Measurements from ENCODE around the gene TYW5. TPM values are rescaled to one million over a fixed set of nuclear protein-coding genes. Genes with fewer than 3 reads are reported as not detected.

TYW5 gene
- total RNA-seq (2013), result 5.8 TPM
- polyA plus RNA-seq, result 1 to 10 TPM; 1.5 to 3.5 (median 1.6) TPM
- 1.4 and 1.6 TPM in 2 replicates for polyA minus RNA-seq
- 3.3 to 19.2 (median 6.5) reads per million in 11 experiments for total RNA-seq

GRCh38 chr2:199955339-199956061 lies at the start of gene TYW5, which contains the start of gene MAIP1:
Gene TYW5 (minus strand): TSS chr2:199955491. CDS start chr2:199955470, 21 bp downstream.
Gene MAIP1 (plus strand): TSS chr2:199955582. CDS start chr2:199955799, 217 bp downstream.
- Histone ChIP-seq H3K4me1 (ENCODE audit: control insufficient read depth in 1 of 2, insufficient read depth in 2 of 2, low read length in 2 of 2) (peaks cover 22 to 32% of the 10 kb centered on the region in 2 donors), H3K4me3 (replicated peaks in 1 of 3; ENCODE audit: low read depth in 2 of 3, low read length in 3 of 3) (peak within 1 kb of the TSS; percentile 54 to 94 (median 90)), H3K4me2 (replicated peaks; ENCODE audit: extremely low read depth, low read length, poor library complexity, severe bottlenecking) (peak within 1 kb of the TSS; percentile 91), H4K20me1 (ENCODE audit: insufficient read depth, low read length) (peaks cover 4% of the 10 kb centered on the region), H3K36me3 (replicated peaks in 1 of 2; ENCODE audit: control insufficient read depth in 1 of 2, insufficient read depth in 2 of 2, low read length in 2 of 2) (peaks cover 23 to 32% of the 10 kb centered on the region in 2 donors), H3K27me3 (ENCODE audit: control insufficient read depth in 2 of 2, insufficient read depth in 2 of 2, low read length in 2 of 2) (no peaks in the 10 kb centered on the region), H3K79me2 (ENCODE audit: insufficient read depth, low read length) (peaks cover 76% of the 10 kb centered on the region), H3K9me3 (replicated peaks in 1 of 2; ENCODE audit: control insufficient read depth in 1 of 2, insufficient read depth in 1 of 2, low read length in 2 of 2) (no peaks in the 10 kb centered on the region), H3K9ac (ENCODE audit: insufficient read depth, low read length, poor library complexity, severe bottlenecking) (peak within 1 kb of the TSS; percentile 90), H3K27ac (ENCODE audit: low read depth in 1 of 2, low read length in 2 of 2) (peak within 1 kb of the TSS; percentile 82 to 95), H2AFZ (ENCODE audit: insufficient read depth, low read depth, low read length, poor library complexity, severe bottlenecking) (peak within 1 kb of the TSS; percentile 98)
- peaks cover 21 to 27% of the 10 kb centered on the region in 2 donors for H3K36me3 Mint-ChIP-seq
- no peaks in the 10 kb centered on the region for H3K9me3 Mint-ChIP-seq
- DNase-seq, result peak; percentile 66 to 70 (median 69)
- intact Hi-C loops (cut with micrococcal nuclease), result no loop called here
- peaks cover 41% of the 10 kb centered on the region for H3K4me1 Mint-ChIP-seq
- H3K27me3 Mint-ChIP-seq (ENCODE audit: low read depth in 3 of 3), result no peaks in the 10 kb centered on the region
- H3K27ac Mint-ChIP-seq, result peak within 1 kb of the TSS; percentile 90 to 96 (median 93)
- H3K4me3 Mint-ChIP-seq, result peak within 1 kb of the TSS; percentile 97 to 99
- WGBS (ENCODE audit: insufficient coverage), result under 1% methylated on average over 64 of the region's 64 CpGs
- TF ChIP-seq CTCF (IDR thresholded peaks at IDR 0.05), result peak; percentile 21

- WGBS (ENCODE audit: insufficient coverage), result no CpG with 5 or more reads among the region's 1 CpG
- H3K27ac ChIP-seq (ENCODE audit: low read depth in 1 of 2, low read length in 2 of 2), result no peak overlapping the region
- TF ChIP-seq CTCF (IDR thresholded peaks at IDR 0.05), result no peak
Measured at GRCh38 chr2:200003444-200003843, 48.2 kb upstream of the TYW5 start.

More at GRCh38 chr2:200003444-200003843, 48.2 kb upstream of the TYW5 start:
- no peaks in the 10 kb centered on the region for H4K20me1 ChIP-seq (ENCODE audit: insufficient read depth, low read length)
- H3K4me3 Mint-ChIP-seq, result no peak overlapping the region
- no peaks in the 10 kb centered on the region for H3K36me3 ChIP-seq (replicated peaks in 1 of 2; ENCODE audit: control insufficient read depth in 1 of 2, insufficient read depth in 2 of 2, low read length in 2 of 2)
- H3K36me3 Mint-ChIP-seq, result no peaks in the 10 kb centered on the region
- H3K9me3 Mint-ChIP-seq, result peaks cover 0 to 4% (median 3%) of the 10 kb centered on the region in 7 donors
- no peaks in the 10 kb centered on the region for H3K79me2 ChIP-seq (ENCODE audit: insufficient read depth, low read length)
- H3K27ac Mint-ChIP-seq, result no peak overlapping the region
- H3K4me1 ChIP-seq (ENCODE audit: control insufficient read depth in 1 of 2, insufficient read depth in 2 of 2, low read length in 2 of 2), result no peaks in the 10 kb centered on the region
- H3K9me3 ChIP-seq (replicated peaks in 1 of 2; ENCODE audit: control insufficient read depth in 1 of 2, insufficient read depth in 1 of 2, low read length in 2 of 2), result no peaks in the 10 kb centered on the region
- H3K27me3 ChIP-seq (ENCODE audit: control insufficient read depth in 2 of 2, insufficient read depth in 2 of 2, low read length in 2 of 2), result no peaks in the 10 kb centered on the region
- intact Hi-C loops (cut with micrococcal nuclease), result no loop called here
- no peak overlapping the region for H3K9ac ChIP-seq (ENCODE audit: insufficient read depth, low read length, poor library complexity, severe bottlenecking)
- peaks cover 0 to 3% (median 0%) of the 10 kb centered on the region in 3 donors for H3K27me3 Mint-ChIP-seq (ENCODE audit: low read depth in 3 of 3)
- no peak for DNase-seq
- no peak overlapping the region for H3K4me2 ChIP-seq (replicated peaks; ENCODE audit: extremely low read depth, low read length, poor library complexity, severe bottlenecking)
- no peak overlapping the region for H2AFZ ChIP-seq (ENCODE audit: insufficient read depth, low read depth, low read length, poor library complexity, severe bottlenecking)
- no peaks in the 10 kb centered on the region for H3K4me1 Mint-ChIP-seq
- no peak overlapping the region for H3K4me3 ChIP-seq (replicated peaks in 1 of 3; ENCODE audit: low read depth in 2 of 3, low read length in 3 of 3)

Measured in CD14-positive monocyte (primary cell).